OCI-LY3 (cell line): ENCODE measurements around the gene NLGN1.
A peak's percentile ranks its signal among the peaks of the same experiment; 100 is the strongest.

Source experiments
- H2AFZ ChIP-seq: fragments of 200-600, 300-600 bp; shearing (Covaris generic); 2 replicates; pipeline ENCODE4 v1.6.0; 2014; ENCODE audit warnings: antibody characterized with exemption, low read depth, low read length
- H3K27ac ChIP-seq: fragments of 200-600, 300-600 bp; sonication (generic); 2 replicates; pipeline ENCODE4 v1.5.1; 2014; ENCODE audit warnings: mild to moderate bottlenecking, low read length, moderate library complexity, mixed read lengths
- H3K27me3 ChIP-seq: fragments of 200-600, 300-600 bp; sonication (generic); 2 replicates; pipeline ENCODE4 v1.6.1; 2014; ENCODE audit warnings: low read depth, low read length, mixed read lengths
- H3K36me3 ChIP-seq: fragments of 200-600, 300-600 bp; sonication (generic); replicated peaks from 2 replicates; pipeline ENCODE3; 2014; ENCODE audit warnings: low read depth, low read length, mixed read lengths
- H3K4me1 ChIP-seq: fragments of 300-600, 200-600 bp; sonication (generic); 2 replicates; pipeline ENCODE4 v1.6.1; 2014; ENCODE audit warnings: low read length, mixed read lengths
- H3K4me2 ChIP-seq: fragments of 200-600, 300-600 bp; sonication (generic); 2 replicates; pipeline ENCODE4 v1.6.1; 2014; ENCODE audit warnings: low read length, mixed read lengths
- H3K4me3 ChIP-seq: fragments of 300-600, 200-600 bp; sonication (generic); 2 replicates; pipeline ENCODE4 v1.5.1; 2014; ENCODE audit warnings: antibody characterized with exemption, mild to moderate bottlenecking, low read length, moderate library complexity
- H3K79me2 ChIP-seq: fragments of 300-600, 200-600 bp; shearing (Covaris generic); 2 replicates; pipeline ENCODE4 v1.6.1; 2014; ENCODE audit warnings: mild to moderate bottlenecking, low read length, mixed read lengths
- H3K9ac ChIP-seq: fragments of 300-600, 200-600 bp; shearing (Covaris generic); 2 replicates; pipeline ENCODE4 v1.6.0; 2014; ENCODE audit warnings: mild to moderate bottlenecking, low read length, moderate library complexity
- H3K9me3 ChIP-seq: fragments of 200-600, 300-600 bp; shearing (Covaris generic); 2 replicates; pipeline ENCODE4 v1.6.1; 2014; ENCODE audit warnings: low read length, mixed read lengths; ENCODE audit not compliant: insufficient read depth
- H4K20me1 ChIP-seq: fragments of 200-600, 300-600 bp; sonication (generic); 2 replicates; pipeline ENCODE4 v1.6.1; 2016; ENCODE audit warnings: low read length, mixed read lengths; ENCODE audit not compliant: insufficient read depth
- CTCF ChIP-seq: fragments of 200-600, 300-600 bp; sonication (generic); IDR thresholded peaks from 2 replicates; pipeline ENCODE4 v1.5.1; 2014; ENCODE audit warnings: antibody characterized with exemption, low read length, low read depth
- EZH2phosphoT487 ChIP-seq: fragments of 200-600 bp; shearing (Covaris generic); IDR thresholded peaks from 2 replicates; pipeline ENCODE4 v1.6.1; 2018; ENCODE audit warnings: antibody characterized with exemption, mixed run types, low read depth

The NLGN1 gene

GRCh38 chr3:173938159-173938558 lies 540.6 kb downstream of the NLGN1 start:
- TF ChIP-seq CTCF: no peak
- TF ChIP-seq EZH2phosphoT487: no peak
- Histone ChIP-seq H3K79me2 (no peaks in the 10 kb centered on the region), H3K27ac (no peak overlapping the region), H4K20me1 (no peaks in the 10 kb centered on the region), H3K9ac (no peak overlapping the region), H3K4me3 (no peak overlapping the region), H3K4me2 (no peak overlapping the region), H3K9me3 (no peaks in the 10 kb centered on the region), H2AFZ (no peak overlapping the region), H3K36me3 (no peaks in the 10 kb centered on the region), H3K4me1 (peaks cover 8% of the 10 kb centered on the region), H3K27me3 (no peaks in the 10 kb centered on the region)

DNA sequence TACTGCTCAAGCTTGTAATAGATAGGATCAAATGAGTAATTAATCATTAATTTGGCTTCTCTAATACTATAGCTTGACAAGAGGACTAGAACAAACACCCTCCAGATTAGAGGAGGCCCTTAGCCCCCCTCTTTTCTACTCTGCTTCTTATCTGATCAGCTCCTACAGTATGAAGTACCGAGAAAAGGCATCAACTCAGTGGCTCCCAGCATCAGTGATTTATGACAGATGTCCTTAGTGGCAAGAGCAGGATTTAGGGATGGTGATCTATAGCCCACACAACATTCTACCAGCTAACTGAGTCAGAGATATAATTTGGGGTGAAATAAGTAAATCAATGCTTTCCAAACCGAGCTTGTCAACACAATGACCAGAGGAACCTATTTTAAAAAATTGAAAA lies 541.1 kb downstream of the NLGN1 start:
- H3K4me1 ChIP-seq: peaks cover 9% of the 10 kb centered on the region
- H3K9me3 ChIP-seq: no peaks in the 10 kb centered on the region
- no peak overlapping the region for H3K9ac ChIP-seq
- H4K20me1 ChIP-seq: no peaks in the 10 kb centered on the region
- no peaks in the 10 kb centered on the region for H3K27me3 ChIP-seq
- TF ChIP-seq CTCF: no peak
- no peak for TF ChIP-seq EZH2phosphoT487
- H3K4me3 ChIP-seq: no peak overlapping the region
- H3K27ac ChIP-seq: no peak overlapping the region
- H3K79me2 ChIP-seq: no peaks in the 10 kb centered on the region
- no peak overlapping the region for H3K4me2 ChIP-seq
- no peak overlapping the region for H2AFZ ChIP-seq
- no peaks in the 10 kb centered on the region for H3K36me3 ChIP-seq

DNA sequence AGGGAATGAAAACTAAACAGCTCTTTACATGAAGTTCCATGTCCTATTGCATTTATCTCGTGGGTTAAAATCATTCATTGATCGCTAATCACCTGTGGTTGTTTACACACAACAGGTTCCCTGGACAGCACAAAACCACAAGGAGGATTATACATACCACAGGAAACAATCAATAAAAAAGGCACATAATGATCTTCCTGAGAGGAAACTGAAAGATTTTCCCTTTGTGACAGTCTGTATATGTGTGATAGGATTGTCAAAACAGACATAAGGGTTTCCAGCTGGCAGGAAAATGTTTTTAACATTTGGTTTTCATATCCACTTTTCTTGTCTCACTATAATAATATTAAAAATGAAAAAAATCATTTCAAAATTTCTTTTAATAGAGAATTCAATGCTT lies 541.8 kb downstream of the NLGN1 start:
- Histone ChIP-seq H3K27me3 (no peaks in the 10 kb centered on the region), H3K4me2 (no peak overlapping the region), H3K4me3 (no peak overlapping the region), H2AFZ (no peak overlapping the region), H3K9me3 (no peaks in the 10 kb centered on the region), H3K27ac (no peak overlapping the region), H3K4me1 (peaks cover 11% of the 10 kb centered on the region), H3K9ac (no peak overlapping the region), H4K20me1 (no peaks in the 10 kb centered on the region), H3K36me3 (no peaks in the 10 kb centered on the region), H3K79me2 (no peaks in the 10 kb centered on the region)
- no peak for TF ChIP-seq EZH2phosphoT487
- TF ChIP-seq CTCF: no peak

DNA sequence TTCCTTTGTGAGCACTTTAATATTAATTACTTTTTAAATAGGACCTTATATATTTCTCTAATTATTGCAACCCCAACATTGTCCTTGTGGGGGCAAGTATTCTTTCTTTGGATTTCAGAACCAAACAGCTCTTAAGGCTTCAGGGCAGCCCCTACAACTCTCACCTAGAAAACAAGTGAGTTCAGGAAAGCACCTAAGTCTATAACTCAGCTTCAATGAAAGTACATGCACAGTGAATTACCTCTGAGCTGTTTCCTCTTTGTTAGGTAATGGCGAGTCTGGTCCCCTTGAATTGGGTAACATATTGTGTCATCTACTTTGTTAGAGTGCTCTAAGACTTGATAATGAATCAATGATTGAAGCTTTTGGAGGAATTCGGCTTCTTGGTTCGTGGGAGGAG lies 545.7 kb downstream of the NLGN1 start:
- no peaks in the 10 kb centered on the region for H4K20me1 ChIP-seq
- H3K27ac ChIP-seq: no peak overlapping the region
- H3K36me3 ChIP-seq: no peaks in the 10 kb centered on the region
- H3K9me3 ChIP-seq: no peaks in the 10 kb centered on the region
- no peaks in the 10 kb centered on the region for H3K79me2 ChIP-seq
- no peak overlapping the region for H3K9ac ChIP-seq
- no peaks in the 10 kb centered on the region for H3K27me3 ChIP-seq
- peak overlapping the region; percentile 41; the same call in 1 of the 2 replicates for H2AFZ ChIP-seq
- no peak for TF ChIP-seq EZH2phosphoT487
- TF ChIP-seq CTCF: no peak
- H3K4me3 ChIP-seq: no peak overlapping the region
- H3K4me2 ChIP-seq: peak overlapping the region; percentile 14; the same call in 1 of the 2 replicates
- peaks cover 11% of the 10 kb centered on the region for H3K4me1 ChIP-seq
